SK-N-SH (cell line): Measurements from ENCODE around the gene CDKN1A.

Experiments
- CTCF ChIP-seq: fragments of 200-600 bp; sonication (generic); IDR thresholded peaks from 2 replicates; pipeline ENCODE4 v1.6.1; 2017; ENCODE audit warnings: antibody characterized with exemption, mild to moderate bottlenecking, moderate library complexity
- RAD21 ChIP-seq: IDR thresholded peaks from 2 replicates; pipeline ENCODE4 v1.6.1; 2012; ENCODE audit warnings: mild to moderate bottlenecking, low read length
- SIN3A ChIP-seq: IDR thresholded peaks from 2 replicates; pipeline ENCODE4 v1.6.1; 2012; ENCODE audit warnings: low read depth, mild to moderate bottlenecking, low read length, moderate library complexity, borderline replicate concordance
- TAF1 ChIP-seq: IDR thresholded peaks from 2 replicates; pipeline ENCODE4 v1.6.1; 2012; ENCODE audit warnings: low read depth, mild to moderate bottlenecking, low read length, moderate library complexity, borderline replicate concordance

- TF ChIP-seq TAF1 = no peak
- TF ChIP-seq RAD21 = no peak
- TF ChIP-seq CTCF = no peak
- no peak for TF ChIP-seq SIN3A
These were observed 44.6 kb upstream of the CDKN1A start for GRCh38 chr6:36633915-36634314.
